ENCODE results near the gene KMO.

The KMO gene

GRCh38 chr1:241532162-241532531, at the start of gene KMO:
Gene KMO (plus strand): TSS chr1:241532378. CDS start chr1:241532445, 67 bp downstream.
- DNase-seq, result peak; percentile 87

- DNase-seq, result peak; percentile 51
Observed at GRCh38 chr1:241482761-241483250, 49.4 kb upstream of the KMO start.

- no peak for DNase-seq
Observed at GRCh38 chr1:241485145-241485544, 47.0 kb upstream of the KMO start.

GRCh38 chr1:241485554-241485992, 46.6 kb upstream of the KMO start:
- no peak for DNase-seq

GRCh38 chr1:241488739-241489138, 43.4 kb upstream of the KMO start:
- no peak for DNase-seq

- no peak for DNase-seq
Observed at GRCh38 chr1:241495741-241496140, 36.4 kb upstream of the KMO start.

- DNase-seq, result peak; percentile 32
Observed at GRCh38 chr1:241499910-241500309, 32.3 kb upstream of the KMO start.

GRCh38 chr1:241503444-241503843, 28.7 kb upstream of the KMO start:
- DNase-seq, result no peak

GRCh38 chr1:241507189-241507863, 24.9 kb upstream of the KMO start:
- peak; percentile 79 for DNase-seq

GRCh38 chr1:241513378-241513777, 18.8 kb upstream of the KMO start:
- DNase-seq, result no peak

GRCh38 chr1:241518476-241519307, 13.5 kb upstream of the KMO start:
- peak; percentile 47 for DNase-seq

- peak; percentile 99 for DNase-seq
Observed at GRCh38 chr1:241519308-241520079, 12.7 kb upstream of the KMO start, which contains the start of gene FH. Gene FH (minus strand): TSS chr1:241519755. CDS start chr1:241519722, 33 bp downstream.

GRCh38 chr1:241520080-241520465, 12.1 kb upstream of the KMO start:
- no peak for DNase-seq

GRCh38 chr1:241521718-241522117, 10.5 kb upstream of the KMO start:
- DNase-seq, result no peak

GRCh38 chr1:241525026-241525425, 7.2 kb upstream of the KMO start:
- DNase-seq, result no peak

- DNase-seq, result no peak
Observed at GRCh38 chr1:241527146-241527545, 5.0 kb upstream of the KMO start.

GRCh38 chr1:241531195-241532161, 700 bp upstream of the KMO start:
- peak; percentile 94 for DNase-seq

GRCh38 chr1:241532864-241533263, 686 bp downstream of the KMO start:
- peak; percentile 66 for DNase-seq

- peak; percentile 90 for DNase-seq
Observed at GRCh38 chr1:241533326-241534115, 1.3 kb downstream of the KMO start.

GRCh38 chr1:241536304-241536703, 4.1 kb downstream of the KMO start:
- DNase-seq, result no peak

GRCh38 chr1:241536969-241537368, 4.8 kb downstream of the KMO start:
- DNase-seq, result no peak

Data from inflammatory macrophage treated with lipopolysaccharide for 4 hours (primary cell).